Activated CD8-positive, alpha-beta memory T cell treated with anti-CD3 and anti-CD28 coated beads for 4 hours (primary cell): ENCODE measurements around the gene TSPAN9.

Source experiments
- DNase-seq, 2 donors: peaks; one replicate each; pipeline ENCODE4 v3.0.0-alpha.2; 2020; ENCODE audit warnings: low read depth in 2 of 2

The TSPAN9 gene

DNA sequence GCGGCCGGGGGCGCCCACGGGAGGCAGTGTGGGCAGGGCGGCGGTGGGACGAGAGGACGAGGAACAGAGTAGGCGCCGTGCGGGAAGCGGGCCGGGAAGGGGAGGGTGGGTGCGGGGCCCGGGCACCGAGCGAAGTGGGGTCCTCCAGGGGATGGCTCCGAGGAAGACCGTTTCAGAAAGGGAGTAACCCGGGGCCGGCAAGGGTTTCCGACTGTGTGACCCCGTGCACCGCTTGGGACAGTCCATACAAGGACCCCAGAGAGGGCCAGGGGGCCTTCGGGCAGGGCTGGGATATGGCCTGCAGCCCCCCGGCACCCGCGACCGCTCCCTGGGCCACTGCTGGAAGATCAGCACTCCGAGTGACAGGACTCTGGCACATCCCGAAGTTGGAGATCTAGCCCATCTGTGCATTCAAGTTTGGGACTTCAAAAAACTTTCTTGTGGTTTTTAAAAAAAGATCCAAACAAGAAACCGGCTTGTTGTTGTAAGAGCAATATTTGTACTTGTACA is 448 bp downstream of the TSPAN9 start:
- no peak for DNase-seq

DNA sequence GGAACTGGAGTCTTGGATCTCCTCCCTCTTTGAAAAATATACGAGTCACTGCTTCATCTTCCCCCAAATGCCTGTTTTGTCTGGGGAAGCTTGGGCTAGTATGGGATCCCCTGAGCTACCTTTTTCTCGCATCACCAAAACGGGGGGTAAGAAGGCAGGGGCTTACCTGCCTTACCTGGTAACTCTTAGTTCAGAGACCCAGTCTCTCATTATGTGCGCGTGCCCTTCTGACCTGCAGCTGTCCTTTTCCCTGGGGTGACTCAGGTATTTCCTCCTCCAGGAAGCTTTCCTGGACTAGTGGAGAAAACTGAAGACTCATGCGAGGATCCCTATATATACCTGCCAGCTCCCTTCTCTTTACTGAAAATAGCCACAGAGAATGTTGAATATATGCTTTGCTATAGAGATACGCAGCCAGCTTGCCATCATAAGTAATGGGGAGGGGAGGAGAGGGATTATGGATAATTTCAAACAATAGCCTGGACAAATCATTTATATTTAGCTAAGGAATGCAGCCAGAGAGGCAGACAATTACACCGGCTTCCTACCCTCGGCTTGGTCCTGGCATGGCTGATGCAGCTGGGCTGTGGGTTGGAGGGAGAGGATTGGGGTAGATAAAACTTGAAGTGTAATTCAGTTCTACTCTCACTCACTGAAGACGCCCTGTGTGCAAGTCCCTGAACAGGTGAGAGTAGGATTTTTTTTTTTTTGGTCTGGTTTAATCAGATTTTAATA is 1.1 kb downstream of the TSPAN9 start:
- no peak for DNase-seq

DNA sequence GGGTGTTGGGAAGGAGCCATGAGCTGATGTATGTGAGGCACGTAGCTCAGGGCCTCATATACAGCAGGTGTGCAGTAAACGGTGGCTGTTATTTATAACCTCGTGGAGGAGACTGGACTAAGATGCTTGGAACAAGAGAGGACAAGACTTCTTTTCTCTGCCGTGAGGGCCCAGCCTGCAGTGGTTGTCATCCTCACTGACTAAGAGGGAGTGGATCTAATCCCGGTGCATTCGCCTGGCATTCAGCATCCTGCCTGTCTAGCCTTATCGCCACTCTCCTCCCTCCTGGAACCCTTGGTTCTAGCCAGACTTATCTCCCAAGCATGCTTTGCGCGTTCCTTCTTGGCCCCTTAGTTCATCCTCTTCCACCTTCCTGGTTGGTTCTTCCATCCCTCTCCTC is 3.9 kb downstream of the TSPAN9 start:
- DNase-seq = no peak

DNA sequence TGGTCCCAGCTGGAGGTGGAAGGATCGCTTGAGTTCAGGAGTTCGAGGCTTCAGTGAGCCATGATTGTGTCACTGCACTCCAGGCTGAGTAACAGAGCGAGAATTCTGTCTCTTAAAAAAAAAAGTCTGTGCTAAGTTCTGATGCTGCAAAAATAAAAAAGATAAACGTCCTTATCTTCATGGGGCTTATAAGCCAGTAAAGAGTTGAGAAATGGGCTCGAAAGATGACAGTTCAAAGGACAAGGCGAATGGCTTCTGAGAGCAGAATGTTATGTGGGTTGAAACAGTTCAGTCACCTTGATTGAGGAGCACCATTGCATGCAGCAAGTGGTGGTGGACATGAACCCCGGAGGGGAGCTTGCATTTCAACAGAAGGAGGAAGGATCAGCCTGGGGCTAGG is 4.7 kb downstream of the TSPAN9 start:
- no peak for DNase-seq

DNA sequence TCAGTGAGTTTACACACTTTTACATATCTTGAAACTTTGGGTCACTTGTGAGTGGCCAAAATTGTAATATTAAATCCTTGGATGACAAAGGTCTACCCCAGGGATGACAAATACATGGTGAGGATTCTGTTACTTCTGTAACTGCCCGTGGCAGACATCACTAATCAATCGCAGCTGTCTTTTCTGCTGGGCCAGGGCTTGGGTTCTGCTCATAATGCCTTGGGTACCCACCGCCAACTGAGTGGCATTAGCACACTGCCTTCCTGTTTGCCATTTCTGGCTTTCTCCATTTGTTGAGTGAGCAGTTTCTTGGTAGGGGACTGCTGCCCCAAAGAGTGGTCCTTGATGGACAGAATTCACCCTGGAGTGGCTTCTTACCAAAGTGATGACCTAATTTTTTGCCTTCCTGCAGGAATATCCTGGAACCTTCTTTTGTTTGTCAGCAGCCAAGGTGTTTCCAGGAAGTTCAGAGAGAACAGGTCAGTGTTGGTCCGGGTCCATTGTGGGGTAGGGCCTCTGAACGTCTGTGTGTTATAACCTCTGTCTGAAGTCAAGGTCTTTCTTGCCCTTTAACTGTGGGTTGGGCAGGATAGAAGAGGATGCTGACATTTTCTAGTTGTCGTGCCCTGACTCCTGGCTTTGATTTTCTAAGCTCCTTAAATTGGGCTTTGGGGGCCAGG is 6.2 kb downstream of the TSPAN9 start:
- DNase-seq = no peak

DNA sequence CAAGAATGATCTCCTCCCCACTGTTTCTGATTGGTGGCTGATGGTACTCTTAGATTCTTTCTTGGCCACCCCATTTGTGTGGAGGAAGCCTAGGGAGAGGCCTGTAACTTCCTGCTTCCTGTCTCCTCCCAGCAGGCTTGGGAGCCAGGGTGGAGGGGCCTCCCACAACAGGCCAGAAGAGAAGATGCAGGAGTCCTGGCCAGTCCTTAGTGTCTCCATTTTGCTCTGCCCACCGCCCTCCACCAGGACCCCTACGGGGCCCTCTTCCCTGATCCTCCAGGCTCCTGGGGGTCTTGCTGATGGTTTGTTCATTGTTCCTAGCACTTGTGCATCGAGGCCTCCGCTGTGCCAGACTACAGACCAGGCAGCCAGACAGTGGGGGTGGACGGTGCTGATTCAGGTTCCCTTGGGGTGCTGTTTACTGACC is 6.8 kb downstream of the TSPAN9 start:
- no peak for DNase-seq

DNA sequence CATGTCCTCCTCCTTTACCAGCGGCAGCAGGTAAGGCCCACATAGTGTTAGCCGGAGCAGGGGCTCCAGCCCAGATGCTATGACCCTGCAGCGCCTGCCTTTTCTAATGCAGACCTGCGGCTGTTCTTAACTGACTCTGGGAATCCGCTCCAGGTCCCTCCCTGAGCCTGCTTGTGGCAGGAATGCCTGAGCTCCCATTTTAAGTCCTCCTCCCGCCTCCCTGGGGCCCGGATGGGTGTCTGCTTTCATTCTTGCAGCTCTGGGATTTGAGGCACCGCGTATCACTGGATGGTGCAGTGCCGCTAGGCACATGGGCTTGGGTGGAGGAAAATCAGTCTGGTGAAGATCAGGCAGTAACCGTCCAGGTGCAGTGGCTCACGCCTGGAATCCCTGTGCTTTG is 7.6 kb downstream of the TSPAN9 start:
- DNase-seq = no peak

DNA sequence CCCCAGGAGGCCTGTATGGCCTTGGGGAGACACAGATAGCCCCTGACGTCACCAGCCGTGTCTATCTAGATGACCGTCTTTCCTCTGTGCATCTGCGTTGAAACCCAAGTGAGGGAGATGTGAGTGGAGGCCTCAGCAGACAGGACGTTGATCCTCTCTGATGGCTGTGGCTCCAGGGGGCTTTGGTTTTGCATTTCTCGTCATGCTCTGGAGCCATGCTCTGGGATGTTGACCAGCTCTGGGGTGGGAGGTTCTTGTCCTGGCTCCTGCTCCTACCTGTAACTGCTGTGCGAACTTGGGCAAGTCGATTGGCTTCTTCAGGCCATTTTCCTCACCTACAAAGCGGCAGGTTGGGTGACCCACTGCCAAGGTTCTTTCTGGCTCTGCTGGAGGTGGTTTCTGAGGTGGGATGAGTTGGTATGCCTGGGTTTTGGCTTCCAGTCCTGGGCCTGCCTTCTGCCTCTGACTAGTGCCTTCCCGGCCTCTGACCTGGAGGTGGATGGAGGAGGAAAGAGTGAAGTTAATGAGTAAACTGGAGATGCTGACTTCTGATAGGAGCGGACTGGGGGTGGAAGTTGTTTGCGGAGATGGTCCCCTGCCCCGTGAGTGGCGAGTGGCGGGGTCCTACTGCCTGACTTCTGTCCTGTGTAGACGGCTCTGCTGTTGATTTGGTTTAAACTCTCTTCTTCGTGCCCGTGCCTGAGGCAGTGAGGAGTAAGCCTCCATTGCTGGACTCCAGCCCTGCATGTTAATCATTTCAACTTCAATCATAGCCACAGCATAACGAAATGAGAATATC is 8.4 kb downstream of the TSPAN9 start:
- no peak for DNase-seq

DNA sequence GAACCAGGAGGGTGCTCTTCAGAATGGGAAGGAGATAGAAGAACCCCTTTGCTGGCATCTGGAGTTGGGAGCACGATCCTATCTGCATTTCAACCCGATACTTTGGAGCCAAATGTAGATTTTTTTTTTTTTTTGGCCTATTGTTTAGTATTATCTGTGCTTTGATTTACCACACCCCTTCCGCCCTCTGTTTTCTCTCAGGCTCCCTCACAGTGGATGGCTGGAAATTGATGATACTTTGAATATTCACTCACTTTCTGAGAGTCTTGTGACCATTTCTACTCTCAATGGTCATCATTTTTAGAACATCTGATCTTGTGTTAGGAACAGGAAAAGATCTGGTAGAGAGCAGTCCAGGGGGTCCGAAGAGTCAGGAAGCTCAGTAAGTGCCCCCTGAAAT is 9.0 kb downstream of the TSPAN9 start:
- DNase-seq = no peak

DNA sequence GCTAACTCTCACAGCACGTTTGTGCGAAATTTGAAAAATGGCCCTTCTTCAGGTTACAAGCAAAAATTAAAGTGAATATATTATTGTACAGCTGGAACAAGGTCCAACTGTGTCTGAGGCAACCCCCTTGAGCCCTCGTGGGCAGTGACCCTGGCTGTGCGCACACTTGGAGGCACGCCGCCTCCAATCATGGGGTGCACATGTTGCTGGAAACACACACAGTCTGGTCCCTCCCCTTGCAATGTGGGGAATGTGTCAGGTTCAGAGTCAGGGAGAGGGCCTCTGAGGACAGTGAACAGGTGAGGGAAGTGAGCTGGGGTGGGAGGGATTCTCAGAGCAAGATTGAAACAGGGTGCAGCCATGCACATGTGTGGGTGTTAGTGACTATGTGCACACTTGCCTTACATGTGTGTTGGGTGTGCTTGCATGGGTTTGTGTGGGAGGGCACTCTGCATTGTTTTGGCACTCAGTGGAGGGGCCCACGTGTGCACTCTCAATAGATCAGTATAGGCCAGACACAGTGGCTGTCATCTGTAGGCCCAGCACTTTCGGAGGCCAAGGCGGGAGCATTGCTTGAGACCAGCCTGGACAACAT is 9.6 kb downstream of the TSPAN9 start:
- no peak for DNase-seq

DNA sequence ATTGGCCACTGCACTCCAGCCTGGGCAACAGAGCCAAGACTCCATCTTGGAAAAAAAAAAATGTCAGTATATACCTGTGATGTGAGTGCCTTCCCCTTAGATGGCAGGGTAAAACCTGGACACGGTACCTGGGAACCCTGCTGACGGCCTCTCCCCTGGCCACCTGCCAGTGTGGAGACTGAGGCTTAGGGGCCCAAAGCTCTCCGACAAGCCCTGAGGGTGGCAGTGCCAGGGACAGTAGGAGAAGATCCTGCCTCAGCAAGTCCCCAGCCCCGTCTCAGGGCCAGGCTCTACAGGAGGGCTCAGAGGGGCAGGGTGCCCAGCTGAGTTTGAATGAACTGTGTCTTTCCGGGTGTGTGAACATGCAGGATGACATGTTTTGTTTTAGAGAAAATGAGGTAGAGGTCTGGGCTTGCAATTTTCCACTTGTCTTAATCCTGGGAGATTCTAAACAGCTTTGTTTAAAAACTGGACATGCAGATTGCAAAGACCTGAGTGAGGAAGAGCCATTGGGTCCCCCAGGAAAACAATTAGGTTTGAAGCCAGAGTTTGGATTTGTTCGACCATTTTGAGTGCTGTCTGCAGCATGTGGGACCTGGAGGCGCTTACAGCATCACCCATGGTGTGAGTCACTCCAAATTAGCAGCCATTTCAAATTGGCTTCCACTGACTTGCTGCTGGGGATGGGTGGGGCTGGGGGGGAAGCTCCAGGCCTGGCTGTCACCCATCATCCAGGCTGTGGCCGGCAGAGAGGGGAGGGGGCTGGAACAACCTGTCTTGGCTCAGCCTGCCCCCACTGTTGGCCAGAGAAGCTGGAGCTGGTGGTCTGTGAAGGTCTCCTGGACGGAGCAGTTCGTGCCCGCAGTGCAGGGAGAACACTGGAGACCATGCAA is 10.8 kb downstream of the TSPAN9 start:
- DNase-seq = no peak

DNA sequence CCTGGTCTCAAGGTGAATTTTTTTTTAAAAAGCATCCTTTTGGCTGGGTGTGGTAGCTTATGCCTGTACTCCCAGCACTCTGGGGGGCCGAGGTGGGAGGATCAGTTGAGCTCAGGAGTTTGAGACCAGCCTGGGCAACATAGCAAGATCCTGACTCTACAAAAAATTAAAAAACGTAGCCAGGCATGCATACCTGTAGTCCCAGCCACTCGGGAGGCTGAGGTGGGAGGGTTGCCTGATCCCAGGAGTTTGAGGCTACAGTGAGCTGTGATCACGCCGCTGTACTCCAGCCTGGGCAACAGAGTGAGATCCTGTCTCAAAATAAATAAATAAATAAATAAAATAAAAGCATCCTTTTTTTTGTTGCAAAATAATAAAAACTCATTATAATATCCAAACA is 12.4 kb downstream of the TSPAN9 start:
- no peak for DNase-seq

DNA sequence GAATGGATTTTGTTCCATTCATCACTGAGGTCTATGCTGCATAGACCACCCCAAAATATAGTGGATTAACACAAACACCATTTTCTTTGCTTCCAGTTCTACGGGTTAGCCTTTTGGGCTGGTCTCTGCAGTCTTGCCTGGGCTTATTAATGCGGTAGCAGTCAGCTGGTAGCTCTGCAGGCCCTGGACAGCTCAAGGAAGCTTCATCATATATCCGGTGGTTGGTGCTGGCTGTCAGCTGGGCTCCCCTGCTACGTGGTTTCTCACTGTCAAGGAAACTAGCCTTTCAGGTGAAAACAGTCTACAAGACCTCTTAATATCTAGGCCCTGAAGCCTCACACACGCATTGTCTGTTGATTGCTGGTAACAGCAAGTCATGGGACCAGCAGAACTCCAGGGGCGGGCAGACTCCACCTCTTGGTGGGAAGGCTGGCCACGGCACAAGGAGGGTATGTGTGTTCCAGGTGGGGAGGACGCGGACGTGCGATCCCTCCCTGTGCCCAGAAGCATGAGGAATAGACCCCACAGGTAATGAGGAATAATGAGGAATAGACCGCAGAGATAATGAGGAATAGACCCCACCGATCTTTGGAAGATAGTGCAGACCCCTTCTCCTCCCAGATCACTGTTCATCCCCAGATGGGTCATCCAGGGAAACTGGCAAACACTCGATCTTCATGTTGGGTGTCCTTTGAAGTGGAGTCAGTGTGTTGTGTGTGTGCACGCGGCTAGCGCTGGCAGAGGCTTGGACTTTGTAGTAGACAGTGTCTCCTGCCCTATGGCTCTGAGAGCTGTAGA is 13.3 kb downstream of the TSPAN9 start:
- DNase-seq = no peak

DNA sequence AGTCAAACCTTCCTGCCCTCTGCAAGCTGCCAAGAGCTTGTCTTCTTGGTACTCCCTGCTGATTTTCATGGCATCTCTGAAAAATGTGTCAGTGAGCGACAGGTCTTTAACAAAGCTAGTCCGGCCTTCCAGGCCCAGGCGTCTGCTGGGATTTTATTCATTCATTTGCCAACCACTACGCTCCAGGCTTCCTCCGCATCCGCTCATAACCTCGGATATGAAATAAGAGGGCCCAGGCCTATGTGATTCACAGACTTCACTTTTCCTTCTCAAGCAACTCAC is 13.8 kb downstream of the TSPAN9 start:
- no peak for DNase-seq

DNA sequence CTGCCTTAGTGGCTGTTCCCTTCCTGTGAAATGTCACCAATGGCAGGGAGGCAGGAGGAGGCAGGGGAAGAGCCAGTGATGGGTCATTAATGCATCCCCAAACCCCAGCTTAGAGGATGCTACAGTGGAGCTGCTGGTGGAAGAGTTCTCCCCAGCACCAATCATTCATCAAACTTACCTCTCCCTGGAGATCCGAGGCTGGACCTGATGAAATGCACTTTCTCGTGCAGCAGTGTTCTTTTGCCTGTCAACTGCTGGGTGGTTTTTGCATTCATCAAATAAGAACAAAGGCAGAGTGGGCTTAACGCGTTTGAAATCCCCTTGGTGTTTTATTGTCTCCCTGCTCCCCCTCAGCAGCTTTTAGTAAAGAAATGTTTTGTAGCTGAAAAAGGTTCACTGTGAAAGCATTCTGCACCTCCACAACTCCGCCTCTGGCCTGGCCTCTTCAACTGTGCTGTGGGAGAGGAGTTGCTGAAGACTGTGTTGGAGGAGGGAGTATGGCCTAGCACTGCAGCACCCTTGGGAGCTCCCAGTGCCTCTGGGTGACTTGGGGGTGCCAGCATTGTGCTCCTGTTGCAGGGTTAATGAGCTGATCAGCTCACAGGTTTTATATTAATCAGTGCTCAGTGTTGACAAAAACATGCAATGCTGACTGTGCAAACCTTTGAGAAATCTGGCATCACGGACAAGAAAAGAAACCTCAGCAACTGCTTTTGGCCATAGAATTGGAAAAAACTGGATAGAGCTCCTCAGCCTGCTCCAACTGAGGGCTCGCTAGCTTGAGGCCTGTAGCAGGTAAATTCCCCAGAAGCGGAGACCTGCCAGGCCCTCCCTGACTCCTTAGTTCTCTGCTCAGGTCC is 14.4 kb downstream of the TSPAN9 start:
- DNase-seq = no peak

DNA sequence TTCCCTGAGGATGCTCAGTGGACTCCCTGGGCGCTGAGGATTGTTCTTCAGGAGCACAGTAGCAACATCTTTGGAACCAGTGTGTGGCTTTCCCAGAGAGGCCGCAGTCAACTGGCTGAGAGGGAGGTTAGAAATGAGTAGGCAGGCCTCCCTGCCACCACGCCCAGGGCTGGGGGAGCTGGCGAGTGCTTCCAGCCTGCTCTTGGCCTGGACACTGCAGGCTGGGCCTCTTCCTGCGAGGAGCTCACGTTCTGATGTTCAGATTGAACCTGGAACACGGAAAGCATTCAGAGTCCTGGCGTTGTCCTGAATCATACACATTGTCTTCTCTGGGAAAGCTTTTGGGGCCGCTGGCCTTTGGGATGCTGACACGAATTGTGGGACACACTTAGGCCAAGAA is 15.6 kb downstream of the TSPAN9 start:
- no peak for DNase-seq

DNA sequence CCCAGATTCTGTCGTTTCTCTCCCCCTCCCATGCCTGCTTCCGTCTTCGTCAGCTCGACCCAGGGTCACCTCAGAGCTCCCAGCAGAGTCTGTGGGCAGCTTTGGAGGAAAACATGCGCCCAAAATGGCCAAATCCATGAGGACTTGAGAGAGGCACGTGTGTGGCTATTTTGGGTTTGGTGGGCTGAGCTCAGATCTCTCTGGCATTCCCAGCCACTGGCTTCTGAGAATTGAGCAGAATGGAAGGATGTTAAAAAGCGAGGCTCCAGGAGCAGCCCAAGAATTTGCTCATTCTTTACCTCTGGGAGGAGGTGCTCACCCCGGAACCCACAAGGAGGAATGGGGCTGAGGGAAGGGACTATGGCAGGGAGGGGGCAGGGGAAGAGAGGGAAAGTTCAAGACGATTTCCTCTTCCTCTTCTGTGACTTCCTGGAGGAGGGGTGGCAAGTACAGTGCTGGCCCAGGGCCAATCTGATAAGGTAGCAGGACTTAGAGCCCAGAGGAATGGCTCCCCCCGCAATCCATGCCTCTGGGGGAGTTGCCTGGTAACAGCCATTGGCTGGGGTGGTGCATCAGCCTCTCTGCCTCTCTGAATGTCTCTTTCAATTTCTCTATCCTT is 20.1 kb downstream of the TSPAN9 start:
- DNase-seq = no peak

DNA sequence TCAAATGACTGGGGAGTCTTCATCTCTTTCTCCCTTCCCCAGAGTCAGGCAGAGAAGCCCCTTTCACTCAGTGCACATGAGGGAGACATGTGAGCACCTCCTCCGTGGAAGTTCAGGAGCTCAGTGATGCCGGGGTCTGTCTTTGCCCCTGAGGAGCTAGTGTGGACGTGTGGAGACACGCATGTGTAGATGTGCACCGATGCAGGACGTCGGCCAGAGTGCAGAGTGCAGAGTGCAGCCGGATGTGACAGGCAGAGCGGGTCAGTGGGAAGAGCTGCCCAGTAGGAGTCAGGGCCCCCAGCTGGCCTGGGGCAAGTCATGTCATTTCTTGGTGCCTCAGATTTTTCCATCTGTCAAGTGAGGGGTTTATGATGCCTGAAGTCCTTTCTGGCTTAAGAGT is 20.7 kb downstream of the TSPAN9 start:
- no peak for DNase-seq

DNA sequence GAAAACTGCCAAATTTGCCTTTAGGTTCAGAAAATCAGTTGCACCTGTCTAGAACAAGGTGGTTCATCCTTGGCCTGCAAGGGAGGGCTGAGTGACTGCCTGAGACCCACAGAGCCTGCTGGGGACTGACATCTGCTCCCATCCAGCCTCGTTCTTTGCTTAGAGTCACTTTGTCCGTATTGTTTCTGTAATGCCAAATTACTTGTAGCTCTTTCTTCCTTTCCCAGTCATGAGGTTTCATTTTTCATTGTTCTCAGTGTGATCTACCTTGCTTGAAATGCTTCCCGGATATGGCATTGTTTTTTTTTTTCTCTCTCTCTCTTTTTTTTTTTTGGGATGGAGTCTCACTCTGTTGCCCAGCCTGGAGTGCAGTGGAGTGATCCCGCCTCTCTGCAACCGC is 21.3 kb downstream of the TSPAN9 start:
- DNase-seq = no peak
